HG02642 (cell line): ENCODE data around the gene NEU1.
A peak's percentile ranks its signal among the peaks of the same experiment; 100 is the strongest.
"Not testable (repeated sequence)": the region's sequence is repeated elsewhere in the genome, so short reads cannot be mapped to it uniquely, and the experiment has no call there.

Experiments used
- ATAC-seq: cut with Tn5 transposase; IDR thresholded peaks from one replicate; pipeline ENCODE4 v1.9.1; 2021; ENCODE audit warnings: mild to moderate bottlenecking; ENCODE audit not compliant: unreplicated experiment, poor library complexity

Gene NEU1

GRCh38 chr6:31862344-31863235 lies at the start of gene NEU1:
Gene NEU1, minus strand, starts transcription at chr6:31862821. Its CDS starts 45 bp downstream, at chr6:31862776.
- ATAC-seq = peak; percentile 94

GRCh38 chr6:31911826-31912585 lies 49.4 kb upstream of the NEU1 start:
- ATAC-seq = no peak

- not testable (repeated sequence) for ATAC-seq
Measured at GRCh38 chr6:31909298-31909697, 46.7 kb upstream of the NEU1 start.

- ATAC-seq = peak; percentile 67
Measured at GRCh38 chr6:31908791-31909190, 46.2 kb upstream of the NEU1 start.

- ATAC-seq = not testable (repeated sequence)
Measured at GRCh38 chr6:31908255-31908654, 45.6 kb upstream of the NEU1 start.

GRCh38 chr6:31907158-31907813 lies 44.7 kb upstream of the NEU1 start:
- ATAC-seq = no peak

GRCh38 chr6:31906727-31907126 lies 44.1 kb upstream of the NEU1 start:
- not testable (repeated sequence) for ATAC-seq

- no peak for ATAC-seq
Measured at GRCh38 chr6:31906122-31906521, 43.5 kb upstream of the NEU1 start.

- no peak for ATAC-seq
Measured at GRCh38 chr6:31905041-31905440, 42.4 kb upstream of the NEU1 start.

GRCh38 chr6:31903957-31904356 lies 41.3 kb upstream of the NEU1 start:
- ATAC-seq = no peak

- ATAC-seq = peak; percentile 47
Measured at GRCh38 chr6:31901953-31902643, 39.5 kb upstream of the NEU1 start, which contains the start of gene ZBTB12. Gene ZBTB12, minus strand, starts transcription at chr6:31902086. Its CDS starts 781 bp downstream, at chr6:31901305.

GRCh38 chr6:31901415-31901952 lies 38.9 kb upstream of the NEU1 start:
- ATAC-seq = peak; percentile 8

- no peak for ATAC-seq
Measured at GRCh38 chr6:31900917-31901414, 38.3 kb upstream of the NEU1 start.

- no peak for ATAC-seq
Measured at GRCh38 chr6:31899882-31900722, 37.5 kb upstream of the NEU1 start.

- ATAC-seq = no peak
Measured at GRCh38 chr6:31899215-31899614, 36.6 kb upstream of the NEU1 start.

GRCh38 chr6:31898383-31899011 lies 35.9 kb upstream of the NEU1 start:
- no peak for ATAC-seq

GRCh38 chr6:31897612-31898382 lies 35.2 kb upstream of the NEU1 start, which contains the start of gene EHMT2:
Gene EHMT2, minus strand, starts transcription at chr6:31897698. Its CDS starts 21 bp downstream, at chr6:31897677.
- peak; percentile 56 for ATAC-seq
